ENCODE data around the gene ATP11B. TPM values are rescaled to one million over a fixed set of nuclear protein-coding genes. Genes with fewer than 3 reads are reported as not detected.

The ATP11B gene
- total RNA-seq, result 50.3 and 75.7 TPM in 2 replicates

DNA sequence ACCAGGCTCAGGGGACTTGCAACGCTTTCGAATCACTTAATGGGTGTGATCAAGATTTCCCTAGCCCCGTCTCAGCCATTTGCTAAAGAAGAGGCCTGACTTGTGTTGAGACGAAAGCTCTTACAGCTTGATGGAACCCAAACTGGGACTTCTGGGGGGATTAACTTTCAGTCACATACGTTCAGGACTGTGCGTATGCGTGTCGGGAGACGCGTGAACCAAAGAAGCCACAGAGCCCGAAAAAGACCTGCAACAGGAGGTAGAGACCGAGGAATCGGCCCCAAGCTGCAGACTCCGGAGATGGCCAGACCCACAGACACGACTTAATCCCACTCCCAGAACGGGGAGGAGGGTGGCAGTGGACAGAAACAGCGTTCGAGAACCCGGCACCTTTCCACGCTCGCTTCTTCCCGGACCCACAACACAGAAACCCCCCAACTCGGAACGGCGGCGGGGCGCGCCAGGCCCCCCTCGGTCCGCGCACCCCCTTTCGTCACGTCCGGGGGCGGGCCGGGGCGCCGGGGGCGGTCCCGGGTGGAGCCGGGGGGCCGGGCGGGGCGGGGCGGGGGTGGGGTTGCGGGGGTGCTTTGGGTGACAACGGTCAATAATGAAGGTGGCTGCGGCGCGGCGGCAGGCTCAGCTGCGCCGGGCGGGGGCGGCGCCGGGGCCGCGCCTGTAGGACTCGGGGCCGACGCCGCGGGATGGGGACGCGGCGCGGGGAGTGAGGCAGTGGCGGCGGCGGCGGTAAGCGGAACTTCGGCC, at the start of gene ATP11B:
Gene ATP11B, plus strand, starts transcription at position 604 of the 762 bp plus-strand sequence. CDS start 256 bp downstream, outside the sequence.

Other genes starting within 250 kb of the ATP11B start
- 22.3 and 33.5 TPM in 2 replicates for gene DCUN1D1, start 187.0 kb downstream of the ATP11B start, total RNA-seq

Data from placental pericyte (primary cell).